NOMO-1 treated with dmso at 0.1 percent for 144 hours (cell line): ENCODE measurements around the gene TNS3.

Source experiments
- DNase-seq: peaks from one replicate; lab custom pipeline; 2025; ENCODE audit not compliant: unreplicated experiment; lab: John Stamatoyannopoulos, UW

Gene TNS3

GRCh38 chr7:47526466-47526865 is 55.4 kb downstream of the TNS3 start:
- DNase-seq: no peak

GRCh38 chr7:47525066-47525623 is 56.8 kb downstream of the TNS3 start:
- DNase-seq: no peak

DNA sequence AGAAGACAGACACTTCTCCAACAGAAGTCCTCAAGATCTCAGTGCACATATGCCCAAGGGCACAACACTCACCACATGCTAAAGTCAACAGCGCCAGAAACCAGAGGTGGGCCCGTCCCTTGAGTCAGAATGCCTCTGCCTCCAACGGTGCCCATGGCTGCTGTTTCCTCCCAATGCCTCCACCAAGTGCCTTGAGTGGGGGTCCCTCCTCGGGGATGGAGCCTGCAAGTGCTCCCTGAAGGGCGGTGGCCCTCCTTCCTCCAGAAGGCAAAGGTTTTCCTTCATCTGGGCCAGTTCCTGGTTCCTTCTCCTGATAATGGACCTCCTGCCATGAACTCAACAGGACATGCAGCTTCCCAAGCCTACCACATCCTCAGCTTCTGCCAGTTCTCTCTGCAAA is 58.5 kb downstream of the TNS3 start:
- no peak for DNase-seq

- no peak for DNase-seq
Observed at GRCh38 chr7:47521816-47522561, 59.9 kb downstream of the TNS3 start.

GRCh38 chr7:47521011-47521795 is 60.7 kb downstream of the TNS3 start:
- no peak for DNase-seq

DNA sequence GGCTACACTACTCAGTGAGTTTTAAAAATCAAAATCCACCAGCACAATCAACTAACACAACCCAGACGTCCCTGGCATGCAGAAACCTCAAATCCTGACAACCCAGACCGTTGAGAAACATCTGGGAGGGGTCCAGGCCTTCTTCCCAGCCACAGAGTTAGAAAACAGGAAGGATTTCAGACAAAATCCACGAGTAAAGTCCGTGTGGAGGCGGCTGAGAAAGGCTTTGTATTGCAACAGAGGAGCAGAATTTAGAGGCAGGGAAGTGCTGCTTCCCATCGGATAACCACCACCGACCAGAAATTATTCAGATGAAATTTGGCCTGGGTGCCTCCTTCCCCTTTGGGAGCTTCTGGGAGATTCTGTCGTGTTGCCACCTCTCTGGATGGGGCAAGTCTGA is 61.5 kb downstream of the TNS3 start:
- no peak for DNase-seq

DNA sequence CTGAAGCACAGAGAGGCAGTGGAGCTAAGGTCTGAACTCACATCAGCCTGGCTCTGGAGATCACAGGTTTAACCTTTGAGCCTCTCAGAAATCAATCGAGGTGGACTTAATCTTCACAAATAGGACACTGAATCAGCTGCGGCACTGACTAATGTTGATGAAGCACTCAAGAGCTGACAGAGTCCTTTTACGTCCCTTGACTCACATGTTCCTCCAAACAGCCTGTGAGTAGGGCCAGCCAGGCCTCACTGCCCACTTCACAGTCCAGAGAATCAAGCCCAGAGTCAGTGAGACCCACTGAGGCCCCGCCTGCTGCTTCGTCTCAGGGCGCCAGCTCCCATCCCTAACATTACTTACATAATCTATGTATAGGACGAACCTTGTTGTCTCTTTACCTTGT is 63.1 kb downstream of the TNS3 start:
- no peak for DNase-seq

DNA sequence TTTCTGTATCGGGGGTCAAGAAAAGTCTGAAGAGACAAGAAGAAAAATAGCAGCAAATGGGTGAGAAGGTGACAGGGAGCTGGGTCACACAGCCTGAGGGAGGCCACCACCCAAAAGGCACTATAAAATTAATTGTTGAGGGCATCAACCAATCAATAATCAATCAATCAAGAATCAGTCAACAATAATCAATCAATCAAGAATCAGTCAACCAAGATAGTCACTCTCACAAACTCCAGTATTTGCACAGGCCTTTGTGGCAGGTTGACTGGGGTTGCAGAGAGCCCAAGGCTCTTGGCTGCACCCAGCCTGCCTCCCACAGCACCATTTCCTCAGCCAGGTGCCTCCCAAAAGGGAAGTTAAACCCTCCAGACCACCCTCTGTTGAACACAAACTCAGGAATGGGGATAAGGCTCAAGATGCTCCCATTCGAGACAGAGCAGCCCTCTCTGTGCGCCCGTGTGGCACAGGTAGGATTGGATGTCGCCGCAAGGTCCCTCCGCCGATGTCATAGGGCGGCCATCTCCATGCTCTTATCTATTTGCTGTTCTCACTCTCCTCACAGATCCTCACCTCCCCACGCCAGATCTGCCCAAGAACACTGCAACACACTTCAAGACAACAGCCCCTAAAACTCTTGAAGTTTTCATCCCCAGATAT is 64.0 kb downstream of the TNS3 start:
- no peak for DNase-seq

GRCh38 chr7:47516985-47517600 is 64.8 kb downstream of the TNS3 start:
- no peak for DNase-seq

DNA sequence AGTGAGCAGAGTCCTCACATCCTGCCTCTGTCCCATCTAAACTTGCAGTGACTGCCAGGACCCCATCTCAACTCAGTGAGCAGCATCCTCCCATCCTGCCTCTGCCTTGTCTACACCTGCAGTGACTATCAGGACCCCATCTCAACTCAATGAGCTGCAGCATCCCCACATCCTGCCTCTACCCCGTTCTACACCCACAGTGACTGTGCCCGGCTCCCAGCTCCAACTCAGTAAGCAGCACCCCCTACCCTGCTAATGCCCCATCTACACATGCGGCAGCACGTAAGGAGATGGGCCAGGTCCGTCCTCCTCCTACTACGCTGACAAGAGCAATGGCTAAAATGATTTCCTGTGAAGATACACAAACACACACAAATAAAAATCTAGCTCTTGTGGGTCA is 65.5 kb downstream of the TNS3 start:
- no peak for DNase-seq

DNA sequence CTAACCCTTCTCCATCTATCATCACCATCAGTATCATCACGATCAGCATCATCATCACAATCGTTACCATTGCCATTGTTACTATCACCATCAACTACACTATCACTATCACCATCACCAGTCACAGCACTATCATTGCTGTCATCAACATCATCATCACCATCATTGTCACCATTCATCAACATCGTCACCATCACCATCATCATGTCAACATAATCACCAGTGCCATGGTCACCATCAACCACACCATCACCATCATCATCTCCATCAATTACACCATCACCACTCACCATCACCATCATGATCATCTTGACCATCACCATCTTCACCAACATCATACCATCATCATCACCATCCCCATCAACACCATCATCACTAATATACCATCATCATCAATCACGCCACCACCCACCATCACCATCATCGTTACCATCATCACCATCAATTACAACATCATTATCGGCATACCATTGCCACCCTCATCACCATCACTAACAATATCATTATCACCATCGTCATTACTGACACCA is 66.5 kb downstream of the TNS3 start:
- DNase-seq: no peak

DNA sequence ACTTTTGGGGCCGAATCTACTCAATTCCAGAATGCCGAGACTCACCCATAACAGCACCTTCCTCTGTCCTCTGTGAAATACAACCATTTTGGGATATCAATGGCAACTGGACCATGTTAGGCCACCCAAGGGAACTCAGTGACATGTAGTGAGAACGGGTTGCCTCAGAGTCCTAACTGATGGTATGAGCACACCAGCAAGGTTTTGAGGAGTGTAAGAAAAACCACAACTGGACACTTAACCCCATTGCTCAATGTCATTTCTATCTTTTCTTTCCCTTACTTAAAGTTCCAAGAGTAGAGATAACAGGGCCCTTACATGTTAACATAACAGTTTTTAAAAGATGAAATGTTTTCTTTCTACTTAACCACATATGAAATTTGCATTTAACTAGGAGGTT is 67.1 kb downstream of the TNS3 start:
- no peak for DNase-seq

- no peak for DNase-seq
Observed at GRCh38 chr7:47514367-47514766, 67.5 kb downstream of the TNS3 start.

GRCh38 chr7:47513741-47514241 is 68.1 kb downstream of the TNS3 start:
- DNase-seq: no peak

DNA sequence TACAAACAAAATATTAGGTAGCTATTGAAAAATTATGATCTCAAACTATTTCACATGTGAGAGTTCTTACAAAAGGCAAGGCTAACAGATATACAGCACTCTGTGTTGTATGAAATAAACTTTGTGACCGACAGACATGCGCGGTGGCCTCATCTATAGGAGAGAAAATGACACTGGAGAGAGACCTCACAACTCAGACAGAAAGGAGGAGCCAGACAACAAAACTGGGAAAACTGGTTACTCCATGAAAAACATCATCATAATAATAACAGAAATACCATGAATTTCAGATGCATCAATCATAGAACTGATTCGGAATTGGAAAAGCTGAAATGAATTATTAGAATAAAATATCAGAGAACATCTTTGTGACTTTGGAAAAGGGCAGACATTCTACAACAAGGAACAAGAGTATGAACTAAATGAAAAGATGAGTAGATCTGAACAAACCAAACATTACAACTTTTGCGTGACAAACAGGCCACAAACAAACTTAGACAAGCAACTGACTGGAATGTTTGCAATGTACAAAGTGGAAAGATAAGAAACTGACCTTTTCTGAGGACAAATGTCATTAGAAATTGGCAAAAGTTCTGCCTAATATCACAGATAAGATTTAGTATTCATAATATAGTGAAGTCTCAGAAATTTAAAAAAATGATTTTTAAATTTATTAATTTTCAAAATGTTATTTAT is 69.3 kb downstream of the TNS3 start:
- DNase-seq: no peak

GRCh38 chr7:47511699-47512370 is 70.1 kb downstream of the TNS3 start:
- DNase-seq: no peak

- DNase-seq: no peak
Observed at GRCh38 chr7:47510786-47511185, 71.1 kb downstream of the TNS3 start.

- DNase-seq: no peak
Observed at GRCh38 chr7:47510192-47510591, 71.7 kb downstream of the TNS3 start.

DNA sequence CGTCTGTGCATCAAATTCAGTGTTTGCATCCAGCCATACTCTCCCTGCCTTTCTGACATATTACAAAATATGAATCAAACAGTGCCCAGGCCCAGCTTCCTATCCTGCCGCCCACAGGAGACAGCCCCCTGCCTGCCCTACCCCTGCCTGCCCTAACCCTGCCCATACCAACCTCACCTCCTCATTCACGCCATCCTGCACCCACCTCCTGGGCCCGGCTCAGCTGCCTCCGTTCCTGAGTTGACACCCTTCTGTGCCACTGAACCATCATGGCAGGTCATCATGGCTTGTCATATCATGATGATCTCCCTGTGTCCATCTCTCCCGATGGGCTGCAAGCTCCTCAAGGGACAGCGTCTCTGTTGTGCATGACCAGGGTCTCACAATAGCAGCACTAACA is 72.3 kb downstream of the TNS3 start:
- no peak for DNase-seq
